AG09309 (cell line): ENCODE measurements around the gene CCDC81.

Experiments
- DNase-seq: peaks from one replicate; pipeline ENCODE4 v3.0.0-alpha.2; 2010; ENCODE audit warnings: low read depth
- H3K4me3 ChIP-seq: 2 replicates; pipeline ENCODE4 v1.5.1; 2011; ENCODE audit warnings: mild to moderate bottlenecking, low read depth, low read length, moderate library complexity; ENCODE audit not compliant: control insufficient read depth
- CTCF ChIP-seq: IDR thresholded peaks from 2 replicates; pipeline ENCODE4 v1.5.1; 2011; ENCODE audit warnings: mild to moderate bottlenecking, low read depth, low read length, inconsistent platforms; ENCODE audit not compliant: insufficient read depth, control insufficient read depth; ENCODE audit errors: missing control alignments

The CCDC81 gene

GRCh38 chr11:86435711-86436110 lies 61.0 kb downstream of the CCDC81 start:
- TF ChIP-seq CTCF, result no peak
- no peak overlapping the region for H3K4me3 ChIP-seq
- DNase-seq, result no peak

DNA sequence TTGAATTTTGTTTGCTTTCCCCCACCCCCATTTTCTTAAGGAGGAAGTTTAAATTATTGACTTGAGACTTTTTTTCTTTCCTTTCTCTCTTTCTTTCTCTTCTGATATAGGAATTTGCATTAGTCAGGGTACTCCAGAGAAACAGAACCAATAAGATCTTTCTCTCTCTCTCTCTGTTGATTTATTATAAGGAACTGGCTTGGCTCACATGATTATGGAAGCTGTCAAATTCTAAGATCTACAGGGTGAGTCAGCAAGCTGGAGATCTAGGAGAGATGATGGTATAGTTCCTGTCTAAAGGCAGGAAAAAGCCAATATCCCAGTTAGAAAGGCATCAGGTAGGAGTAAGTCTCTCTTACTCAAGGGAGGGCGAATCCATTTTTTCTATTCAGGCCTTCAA lies 64.0 kb downstream of the CCDC81 start:
- no peak for TF ChIP-seq CTCF
- no peak overlapping the region for H3K4me3 ChIP-seq
- no peak for DNase-seq

DNA sequence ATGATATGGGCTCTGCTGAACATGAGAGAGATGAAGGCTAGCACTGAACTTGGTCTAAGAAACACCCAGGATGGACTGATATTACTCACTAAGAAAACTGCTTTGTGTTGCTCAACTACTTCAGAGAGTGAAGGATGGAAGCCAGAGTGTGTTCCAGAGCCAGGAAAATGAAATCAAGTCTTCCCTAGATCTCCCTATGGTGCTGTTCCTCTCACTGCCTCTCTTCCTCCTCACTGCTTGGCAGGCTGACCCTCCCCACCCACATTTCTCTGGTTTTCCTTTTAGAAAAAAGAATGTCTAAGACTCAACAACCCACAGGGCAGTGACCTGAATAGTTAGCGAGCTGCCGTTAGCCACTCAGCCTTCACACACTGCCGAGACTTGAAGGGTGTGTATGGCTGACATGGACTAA lies 65.6 kb downstream of the CCDC81 start:
- peak; percentile 43 for DNase-seq
- H3K4me3 ChIP-seq, result no peak overlapping the region
- TF ChIP-seq CTCF, result no peak

DNA sequence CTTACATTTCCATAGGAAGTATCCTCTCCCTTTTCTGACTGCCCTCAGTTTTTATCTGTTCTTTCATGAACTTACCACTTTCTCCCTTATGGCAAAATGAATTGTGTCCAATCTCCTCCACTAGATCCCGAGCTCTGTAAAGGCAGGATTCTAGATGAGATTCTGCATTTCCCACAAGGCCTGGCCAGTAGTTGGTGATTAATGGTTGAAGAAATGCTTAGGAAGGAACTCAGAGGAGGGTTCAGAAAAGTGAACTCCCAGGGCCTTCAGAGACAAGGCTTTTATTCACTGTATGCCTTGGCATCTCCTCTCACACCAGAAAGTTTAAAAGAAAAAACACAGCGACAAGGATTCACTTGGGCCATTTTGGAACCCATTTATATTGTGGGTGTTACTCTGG lies 66.2 kb downstream of the CCDC81 start:
- no peak for TF ChIP-seq CTCF
- no peak overlapping the region for H3K4me3 ChIP-seq
- no peak for DNase-seq

DNA sequence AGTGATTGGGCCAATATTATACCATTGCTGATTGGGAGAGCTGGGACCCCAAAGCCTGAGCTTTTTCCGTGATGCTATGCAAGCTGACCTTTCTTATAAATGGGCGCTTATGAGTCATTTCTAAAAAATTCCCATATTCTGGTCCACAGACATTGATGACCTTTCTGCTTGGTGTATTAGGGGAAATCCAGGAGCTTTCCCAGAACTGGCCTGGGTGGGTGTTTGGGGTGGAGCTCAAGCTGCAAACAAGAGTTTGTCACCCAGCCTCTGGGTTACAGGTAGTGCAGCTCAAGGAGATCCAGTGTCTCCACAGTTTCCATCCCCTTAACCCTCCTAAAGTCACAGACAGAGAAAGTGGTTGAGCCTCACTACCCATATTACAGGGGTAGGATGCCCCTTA lies 67.7 kb downstream of the CCDC81 start:
- TF ChIP-seq CTCF, result no peak
- no peak overlapping the region for H3K4me3 ChIP-seq
- no peak for DNase-seq

- H3K4me3 ChIP-seq, result no peak overlapping the region
- no peak for TF ChIP-seq CTCF
- DNase-seq, result no peak
These were observed 68.1 kb downstream of the CCDC81 start for GRCh38 chr11:86442827-86443226.

- TF ChIP-seq CTCF, result no peak
- DNase-seq, result no peak
- no peak overlapping the region for H3K4me3 ChIP-seq
These were observed 68.7 kb downstream of the CCDC81 start for GRCh38 chr11:86443415-86443814.
